SH-SY5Y (cell line): Measurements from ENCODE around the gene SLC7A10.

Experiments
- GATA2 ChIP-seq: IDR thresholded peaks from 2 replicates; pipeline ENCODE4 v1.6.1; 2011; ENCODE audit warnings: mild to moderate bottlenecking, low read depth, low read length
- GATA3 ChIP-seq: IDR thresholded peaks from 2 replicates; pipeline ENCODE4 v1.6.1; 2011; ENCODE audit warnings: low read depth, mild to moderate bottlenecking, low read length, moderate library complexity

Gene SLC7A10

GRCh38 chr19:33197591-33198000 lies 28.1 kb downstream of the SLC7A10 start:
- TF ChIP-seq GATA2 (no peak), GATA3 (no peak)

DNA sequence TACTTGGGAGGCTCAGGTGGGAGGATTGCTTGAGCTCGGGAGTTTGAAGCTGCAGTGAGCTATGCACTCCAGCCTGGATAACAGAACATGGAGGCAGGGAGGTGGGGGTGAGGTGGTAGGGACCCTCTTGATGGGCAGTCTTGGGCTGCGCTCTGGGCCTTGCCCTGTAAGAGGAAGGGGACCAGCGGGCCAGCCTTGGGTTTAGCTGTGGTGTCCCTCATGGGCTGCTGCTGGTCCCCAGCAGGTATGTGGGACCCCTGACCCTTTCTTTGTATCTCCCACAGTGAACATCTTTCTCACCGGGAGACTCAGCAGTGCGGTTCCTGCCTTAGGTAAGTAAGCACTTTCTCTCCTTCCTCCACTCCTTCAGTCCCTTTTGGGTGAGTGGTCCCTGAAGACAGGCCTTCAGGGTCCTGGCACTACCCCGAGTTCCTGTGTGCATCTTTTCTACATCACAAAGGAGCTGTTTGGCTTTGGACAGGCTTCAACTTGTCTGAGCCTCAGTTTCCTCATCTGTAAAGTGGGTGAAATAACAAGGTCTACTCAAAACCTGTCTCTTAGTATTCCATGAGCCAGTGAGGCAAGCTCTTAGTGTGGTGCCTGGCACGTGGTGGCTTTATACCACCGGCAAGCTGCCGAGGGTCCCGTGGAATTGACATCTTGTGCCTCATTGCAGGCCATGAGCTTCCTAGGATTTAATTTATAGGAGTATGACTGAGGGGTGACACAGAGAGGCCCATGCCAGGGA lies 29.0 kb downstream of the SLC7A10 start:
- TF ChIP-seq GATA3 (no peak), GATA2 (no peak)

DNA sequence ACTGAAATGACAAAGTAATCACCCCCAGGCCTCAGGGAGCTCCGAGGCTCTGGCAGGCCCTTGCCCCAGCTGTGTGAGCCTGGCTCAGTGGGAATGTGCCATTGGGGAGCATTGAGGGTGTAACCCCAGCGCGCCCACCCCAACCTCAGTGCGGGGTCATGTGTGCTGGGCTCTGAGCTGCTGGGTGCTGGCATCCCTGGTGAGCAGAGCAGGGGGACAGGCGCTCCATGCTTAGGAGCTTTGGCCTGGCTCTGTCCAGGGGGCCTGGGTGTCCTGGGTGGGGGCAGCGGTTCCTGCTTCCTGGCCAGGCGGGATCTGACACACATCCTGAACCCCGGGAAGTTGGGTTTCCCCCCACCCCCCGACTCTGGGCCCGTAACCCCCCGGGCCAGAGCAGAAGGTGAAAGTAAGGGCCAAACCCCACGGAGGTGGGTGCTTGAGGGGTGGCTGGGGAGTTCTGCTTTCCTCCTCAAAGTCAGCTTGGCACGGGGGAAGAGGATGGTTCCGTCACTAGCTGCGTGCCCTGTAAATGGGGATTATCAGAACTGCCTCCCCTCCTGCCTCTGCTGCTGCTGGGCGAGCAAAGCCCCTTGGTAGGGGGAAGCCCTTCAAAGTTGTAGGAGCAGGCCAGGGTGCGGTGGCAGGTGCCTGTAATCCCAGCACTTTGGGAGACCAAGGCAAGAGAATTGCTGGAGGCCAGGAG lies 29.9 kb downstream of the SLC7A10 start:
- TF ChIP-seq GATA3: no peak
- no peak for TF ChIP-seq GATA2

DNA sequence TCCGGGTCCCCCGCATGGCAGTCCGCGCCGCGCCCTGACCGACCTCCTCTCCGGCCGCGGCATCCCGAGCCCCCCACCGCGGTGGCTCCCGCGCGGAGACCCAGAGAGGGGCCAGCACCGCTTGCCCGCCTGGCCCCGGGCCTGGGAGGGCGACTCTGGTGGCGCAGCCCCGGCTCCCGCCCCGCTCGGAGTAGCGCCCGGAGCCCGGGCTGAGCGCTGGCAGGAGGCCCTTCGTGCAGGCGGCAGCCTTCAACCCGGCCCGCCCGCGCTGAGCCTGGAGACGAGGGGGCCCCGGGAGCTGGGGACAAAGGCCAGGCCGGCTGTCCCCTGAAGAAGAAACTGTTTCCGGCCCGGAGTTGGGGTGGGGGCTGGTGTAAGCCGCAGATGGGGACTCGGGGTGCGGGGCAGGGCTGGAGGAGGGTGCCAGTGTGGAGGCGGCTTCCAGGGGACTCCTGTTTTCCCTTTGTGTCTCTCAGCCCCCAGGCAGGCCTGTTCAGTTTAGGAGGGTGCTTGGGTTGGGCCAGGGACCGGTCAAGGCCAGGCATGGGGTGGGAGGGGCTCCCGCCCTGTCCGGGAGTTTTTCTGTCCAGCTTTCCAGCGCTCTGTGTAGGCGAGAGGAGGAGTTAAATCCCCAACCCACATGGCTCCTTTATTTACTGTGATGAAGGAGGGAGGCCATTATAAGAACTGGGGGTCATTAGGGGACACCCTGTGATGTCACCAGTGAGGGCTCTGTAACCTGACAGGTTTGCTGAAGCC lies 30.6 kb downstream of the SLC7A10 start:
- no peak for TF ChIP-seq GATA3
- TF ChIP-seq GATA2: no peak

GRCh38 chr19:33194532-33194885 lies 31.1 kb downstream of the SLC7A10 start:
- no peak for TF ChIP-seq GATA3
- TF ChIP-seq GATA2: no peak

GRCh38 chr19:33193865-33194362 lies 31.7 kb downstream of the SLC7A10 start, which contains the start of gene LRP3:
Gene LRP3, plus strand, starts transcription at chr19:33194330. Its CDS starts 456 bp downstream, at chr19:33194786.
- TF ChIP-seq GATA3 (no peak), GATA2 (no peak)

GRCh38 chr19:33193269-33193864 lies 32.3 kb downstream of the SLC7A10 start:
- TF ChIP-seq GATA3: no peak
- no peak for TF ChIP-seq GATA2

- TF ChIP-seq GATA3 (no peak), GATA2 (no peak)
These were observed 33.6 kb downstream of the SLC7A10 start for GRCh38 chr19:33192010-33192409.

DNA sequence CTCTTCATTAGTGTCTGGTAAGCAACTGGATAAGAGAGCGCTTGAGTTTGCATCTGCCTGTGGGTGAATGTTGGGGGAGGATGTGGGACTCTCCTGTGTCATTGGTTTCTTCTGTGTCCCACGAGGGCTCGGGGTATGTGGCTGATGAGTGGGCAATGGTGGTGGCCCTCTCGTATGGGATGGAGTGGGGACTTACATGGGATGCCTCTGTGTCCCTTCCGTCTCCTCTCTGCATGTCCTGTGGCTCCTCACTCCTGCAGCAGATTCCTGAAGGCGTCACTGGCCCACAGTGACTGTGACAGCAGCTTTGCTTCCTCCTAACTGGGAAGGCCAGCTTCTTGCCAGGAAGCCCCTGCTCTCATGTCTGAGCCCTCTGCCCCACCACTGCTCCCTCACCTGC lies 34.1 kb downstream of the SLC7A10 start:
- no peak for TF ChIP-seq GATA2
- TF ChIP-seq GATA3: no peak

GRCh38 chr19:33189453-33189852 lies 36.2 kb downstream of the SLC7A10 start:
- TF ChIP-seq GATA3 (no peak), GATA2 (no peak)

GRCh38 chr19:33187183-33187540 lies 38.5 kb downstream of the SLC7A10 start:
- no peak for TF ChIP-seq GATA2
- no peak for TF ChIP-seq GATA3

DNA sequence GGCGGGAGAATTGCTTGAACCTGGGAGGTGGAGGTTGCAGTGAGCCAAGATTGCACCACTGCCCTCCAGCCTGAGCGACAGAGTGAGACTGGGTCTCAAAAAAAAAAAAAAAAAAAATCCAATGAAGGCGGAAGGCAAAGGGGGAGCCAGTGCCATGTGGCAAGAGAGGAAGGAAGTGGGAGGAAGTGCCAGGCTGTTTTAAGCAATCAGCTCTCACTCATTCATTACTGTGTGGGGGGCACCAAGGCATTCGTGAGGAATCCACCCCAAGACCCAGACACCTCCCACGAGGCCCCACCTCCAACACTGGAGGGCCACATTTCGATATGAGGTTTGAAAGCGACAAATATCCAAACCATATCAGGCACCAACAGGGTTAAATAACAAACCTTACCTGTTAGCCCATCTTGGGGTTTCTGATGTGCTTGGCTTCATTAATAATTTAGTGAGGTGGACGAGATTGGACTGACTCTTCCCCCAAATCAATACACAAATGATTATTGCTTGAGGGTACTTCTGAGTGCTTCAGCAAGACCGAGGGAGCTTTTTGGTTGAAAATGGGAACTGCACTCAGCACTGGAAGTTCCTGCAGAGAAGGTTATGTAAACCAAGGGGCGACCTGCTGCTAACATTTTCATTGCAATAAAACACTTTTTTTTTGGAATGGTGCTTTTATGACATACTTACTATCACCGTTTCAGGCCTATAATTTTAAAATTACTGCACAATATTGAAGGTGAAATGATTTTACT lies 39.0 kb downstream of the SLC7A10 start:
- TF ChIP-seq GATA2: no peak
- TF ChIP-seq GATA3: no peak

DNA sequence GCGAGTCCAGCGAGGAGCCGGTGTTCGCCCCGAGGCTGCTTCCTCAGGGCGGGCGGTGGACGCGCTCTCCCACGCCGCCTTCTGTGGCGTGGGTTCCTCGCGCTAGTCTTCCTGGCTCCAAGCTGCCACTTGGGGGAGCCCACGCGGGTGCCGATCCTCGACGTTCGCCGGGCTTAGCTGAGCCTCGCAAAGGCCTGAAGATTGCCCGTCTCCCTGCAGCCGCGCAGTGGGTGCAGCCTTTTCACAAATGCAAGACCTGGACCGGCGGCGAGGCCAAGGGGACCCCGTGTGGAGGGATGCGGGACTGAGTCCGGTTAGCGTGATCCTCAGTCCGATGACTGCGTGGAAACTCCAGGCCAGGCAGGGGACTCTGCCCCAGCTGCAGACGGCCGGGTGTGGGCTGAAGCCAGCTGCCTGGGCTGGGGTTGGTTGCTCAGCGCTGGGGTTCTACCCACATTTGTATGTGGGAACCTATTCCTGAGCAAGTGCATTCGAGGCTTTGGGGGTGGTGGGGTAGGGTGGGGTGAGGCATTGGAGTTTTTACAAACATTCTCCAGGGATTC lies 48.2 kb downstream of the SLC7A10 start:
- TF ChIP-seq GATA3: no peak
- 0 out of 2 replicates have a peak, but pooled peaks have one; percentile 7 for TF ChIP-seq GATA2
